Activated naive CD4-positive, alpha-beta T cell treated with anti-CD3 and anti-CD28 coated beads, Interleukin-2, amount 10 ng/mL, durations not matched to agents 7 days and 5 days (primary cell): Measurements from ENCODE around the gene MED15.
"Not testable (repeated sequence)": the region's sequence is repeated elsewhere in the genome, so short reads cannot be mapped to it uniquely, and the experiment has no call there.

Experiments
- CTCF ChIA-PET: fragments of 350-600 bp; sonication (Branson Sonifier 250); formaldehyde crosslinking; loops from one replicate; lab custom pipeline; 2021; ENCODE audit warnings: antibody characterized with exemption; lab: Charles Lee
- DNase-seq: peaks from one replicate; pipeline ENCODE4 v3.0.0-alpha.2; 2020
- H3K27ac Mint-ChIP-seq: one replicate; pipeline ENCODE4 v1.8.0; 2021; ENCODE audit warnings: mild to moderate bottlenecking, moderate library complexity, mixed read lengths
- H3K27me3 Mint-ChIP-seq: one replicate; pipeline ENCODE4 v1.8.0; 2021; ENCODE audit warnings: mild to moderate bottlenecking, mixed read lengths
- H3K36me3 Mint-ChIP-seq: one replicate; pipeline ENCODE4 v1.8.0; 2021; ENCODE audit warnings: mixed read lengths
- H3K4me1 Mint-ChIP-seq: one replicate; pipeline ENCODE4 v1.8.0; 2021; ENCODE audit warnings: mixed read lengths
- H3K4me3 Mint-ChIP-seq: one replicate; pipeline ENCODE4 v1.8.0; 2021; ENCODE audit warnings: mild to moderate bottlenecking, moderate library complexity, mixed read lengths
- H3K9me3 Mint-ChIP-seq: one replicate; pipeline ENCODE4 v1.8.0; 2021; ENCODE audit warnings: mixed read lengths

MED15 gene

DNA sequence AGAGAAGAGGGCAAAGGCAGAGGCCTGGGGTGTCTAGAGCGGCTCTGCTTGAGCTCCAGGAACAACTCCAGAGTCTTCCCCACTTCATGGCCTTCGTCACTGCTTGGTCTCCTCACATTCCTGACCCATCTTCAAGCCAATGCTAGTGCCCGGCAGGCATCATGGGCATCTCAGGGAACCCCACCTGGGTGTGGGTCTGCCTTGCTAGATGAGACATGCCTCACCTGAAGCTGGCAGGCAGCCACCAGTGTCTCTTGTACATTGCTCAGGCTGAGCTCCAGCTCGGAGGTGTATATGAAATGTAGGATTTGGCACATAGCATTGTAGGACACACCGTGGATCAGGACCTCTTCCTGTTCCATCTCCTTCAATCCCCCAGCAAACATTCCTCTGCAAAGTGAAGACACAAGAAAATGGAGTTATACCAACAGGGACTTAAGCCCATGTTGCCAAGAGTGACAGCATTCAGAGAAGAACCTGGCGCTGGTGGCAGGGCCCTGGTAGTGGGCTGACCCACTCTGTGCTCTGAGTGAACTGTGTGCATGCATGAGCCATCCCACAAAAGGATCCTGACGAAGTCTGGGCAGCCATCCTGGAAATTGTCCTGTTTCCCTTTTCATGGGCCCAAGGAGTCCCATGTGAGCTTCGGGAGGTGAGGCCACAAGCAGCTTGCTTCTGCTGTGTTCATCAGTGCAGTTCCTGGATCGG is 36.1 kb upstream of the MED15 start:
- H3K36me3 Mint-ChIP-seq = peaks cover 25% of the 10 kb centered on the region
- no peak for DNase-seq
- no peaks in the 10 kb centered on the region for H3K27me3 Mint-ChIP-seq
- CTCF ChIA-PET = interaction anchor here (1.2 kb wide), 1 partner anchor 8 kb away, joined by 4 read pairs; no protein-coding TSS in a partner anchor
- no peak overlapping the region for H3K27ac Mint-ChIP-seq
- no peaks in the 10 kb centered on the region for H3K9me3 Mint-ChIP-seq
- peaks cover 48% of the 10 kb centered on the region for H3K4me1 Mint-ChIP-seq
- no peak overlapping the region for H3K4me3 Mint-ChIP-seq

DNA sequence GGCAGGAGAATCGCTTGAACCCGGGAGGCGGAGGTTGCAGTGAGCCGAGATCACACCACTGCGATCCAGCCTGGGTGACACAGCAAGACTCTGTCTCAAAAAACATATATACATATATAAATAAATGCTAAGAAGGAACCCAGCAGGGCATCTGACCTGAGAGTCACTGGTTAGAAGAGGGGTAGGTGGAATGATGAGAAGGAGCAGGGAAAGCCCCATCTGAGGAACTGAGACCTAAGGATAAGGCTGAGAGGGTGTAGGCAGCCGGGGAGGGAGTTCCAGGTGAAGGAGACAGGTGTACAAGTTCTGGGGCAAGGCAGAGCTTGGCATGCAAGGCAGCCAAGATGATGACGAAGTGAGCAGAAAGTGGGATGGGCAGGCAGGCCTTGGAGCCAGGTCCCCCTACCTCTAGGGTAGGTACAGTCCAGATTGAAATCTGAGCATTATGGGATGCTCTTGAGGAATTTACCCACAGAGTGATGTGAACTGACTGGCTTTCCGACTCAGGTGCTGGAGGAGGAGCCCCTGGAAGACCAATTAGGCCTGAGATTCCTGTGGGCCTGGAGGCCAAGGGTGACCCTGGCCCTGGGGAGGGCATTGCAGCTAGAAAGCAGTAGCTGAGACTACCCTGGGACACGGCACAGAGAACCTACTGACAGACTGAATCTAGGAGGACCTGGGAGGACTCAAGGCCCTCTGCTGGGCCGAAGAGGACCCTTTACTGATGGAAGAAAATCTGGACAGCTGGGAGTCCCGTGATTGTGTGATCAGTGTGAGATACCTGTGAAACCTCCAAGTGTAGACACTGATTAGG is 34.6 kb upstream of the MED15 start:
- H3K4me3 Mint-ChIP-seq = no peak overlapping the region
- H3K27ac Mint-ChIP-seq = no peak overlapping the region
- H3K27me3 Mint-ChIP-seq = no peaks in the 10 kb centered on the region
- no peak for DNase-seq
- CTCF ChIA-PET = no interaction called here
- no peaks in the 10 kb centered on the region for H3K9me3 Mint-ChIP-seq
- H3K36me3 Mint-ChIP-seq = peaks cover 20% of the 10 kb centered on the region
- peaks cover 36% of the 10 kb centered on the region for H3K4me1 Mint-ChIP-seq

DNA sequence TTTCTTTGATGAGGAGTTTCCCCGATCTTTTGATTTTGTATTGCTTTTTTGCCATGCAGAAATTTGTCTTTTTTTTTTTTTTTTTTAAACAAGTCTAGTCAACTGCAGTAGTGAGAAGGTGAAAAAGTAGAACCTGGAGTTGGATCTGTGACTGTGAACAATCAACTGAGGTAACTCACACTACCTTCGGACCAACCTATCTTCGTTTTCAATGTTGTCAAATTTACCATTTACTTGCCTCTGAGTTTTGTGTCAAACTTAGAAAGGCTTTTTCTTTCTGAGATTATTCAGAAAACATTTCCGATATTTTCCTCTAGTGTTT is 32.3 kb upstream of the MED15 start:
- H3K9me3 Mint-ChIP-seq = no peaks in the 10 kb centered on the region
- peaks cover 20% of the 10 kb centered on the region for H3K36me3 Mint-ChIP-seq
- no peak for DNase-seq
- H3K27me3 Mint-ChIP-seq = no peaks in the 10 kb centered on the region
- H3K27ac Mint-ChIP-seq = peak overlapping the region; percentile 30
- peaks cover 28% of the 10 kb centered on the region for H3K4me1 Mint-ChIP-seq
- no peak overlapping the region for H3K4me3 Mint-ChIP-seq
- CTCF ChIA-PET = no interaction called here

DNA sequence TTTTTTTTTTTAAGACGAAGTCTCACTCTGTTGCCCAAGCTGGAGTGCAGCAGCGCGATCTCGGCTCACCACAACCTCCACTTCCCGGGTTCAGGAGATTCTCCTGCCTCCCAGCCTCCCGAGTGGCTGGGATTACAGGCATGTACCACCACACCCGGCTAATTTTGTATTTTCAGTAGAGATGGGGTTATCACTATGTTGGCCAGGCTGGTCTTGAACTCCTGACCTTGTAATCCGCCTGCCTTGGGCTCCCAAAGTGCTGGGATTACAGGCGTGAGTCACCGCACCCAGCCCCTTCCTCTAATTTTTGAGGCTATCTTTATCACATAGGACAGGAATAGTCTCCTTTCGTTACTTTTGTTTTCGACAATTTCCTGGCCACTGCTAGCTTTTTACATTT is 31.8 kb upstream of the MED15 start:
- DNase-seq, H3K27me3 Mint-ChIP-seq, CTCF ChIA-PET, H3K4me3 Mint-ChIP-seq, H3K9me3 Mint-ChIP-seq, H3K27ac Mint-ChIP-seq: not testable (repeated sequence)
- peaks cover 30% of the 10 kb centered on the region for H3K4me1 Mint-ChIP-seq
- H3K36me3 Mint-ChIP-seq = peaks cover 18% of the 10 kb centered on the region

DNA sequence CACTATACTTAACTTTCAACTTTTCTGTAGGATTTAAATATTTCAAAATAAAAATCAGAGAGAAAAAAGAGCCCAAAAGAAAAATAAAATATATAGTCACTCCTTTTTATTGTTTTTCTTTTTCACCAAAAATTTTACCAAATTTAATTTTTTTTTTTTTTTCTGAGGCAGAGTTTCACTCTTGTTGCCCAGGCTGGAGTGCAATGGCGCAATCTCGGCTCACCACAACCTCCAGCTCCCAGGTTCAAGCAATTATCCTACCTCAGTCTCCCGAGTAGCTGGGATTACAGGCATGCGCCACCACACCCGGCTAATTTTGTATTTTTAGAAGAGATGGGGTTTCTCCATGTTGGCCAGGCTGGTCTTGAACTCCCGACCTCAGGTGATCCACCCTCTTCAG is 29.4 kb upstream of the MED15 start:
- H3K27me3 Mint-ChIP-seq, DNase-seq, H3K4me3 Mint-ChIP-seq, H3K27ac Mint-ChIP-seq, H3K9me3 Mint-ChIP-seq, CTCF ChIA-PET: not testable (repeated sequence)
- H3K36me3 Mint-ChIP-seq = peaks cover 19% of the 10 kb centered on the region
- H3K4me1 Mint-ChIP-seq = peaks cover 29% of the 10 kb centered on the region

DNA sequence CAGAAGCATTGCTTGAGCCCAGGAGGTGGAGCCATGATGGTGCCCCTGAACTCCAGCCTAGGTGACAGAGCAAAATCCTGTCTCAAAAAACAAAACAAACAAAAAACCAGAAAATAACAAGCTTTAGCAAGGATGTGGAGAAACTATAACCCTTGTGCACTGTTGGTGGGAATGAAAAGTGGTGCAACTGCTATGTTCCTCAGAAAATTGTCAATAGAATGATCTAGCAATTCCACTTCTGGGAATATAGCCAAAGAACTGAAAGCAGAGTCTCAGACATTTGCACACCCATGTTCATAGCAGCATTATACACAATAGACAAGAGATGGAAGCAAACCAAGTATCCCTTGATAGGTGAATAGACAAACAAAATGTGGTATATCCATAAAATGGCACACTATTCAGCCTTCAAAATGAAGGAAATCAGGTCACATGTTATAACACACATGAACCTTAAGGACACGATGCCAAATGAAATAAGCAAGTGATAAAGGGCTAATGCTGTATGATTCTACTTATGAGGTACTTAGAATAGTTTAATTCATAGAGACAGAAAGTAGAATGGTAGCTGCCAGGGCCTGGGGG is 27.7 kb upstream of the MED15 start:
- Mint-ChIP-seq H3K9me3 (no peaks in the 10 kb centered on the region), H3K27ac (no peak overlapping the region), H3K4me1 (peaks cover 25% of the 10 kb centered on the region), H3K36me3 (peaks cover 28% of the 10 kb centered on the region), H3K27me3 (no peaks in the 10 kb centered on the region), H3K4me3 (no peak overlapping the region)
- DNase-seq = no peak
- CTCF ChIA-PET = interaction anchor here (1.4 kb wide), 1 partner anchor 9 kb away, joined by 4 read pairs; no protein-coding TSS in a partner anchor

DNA sequence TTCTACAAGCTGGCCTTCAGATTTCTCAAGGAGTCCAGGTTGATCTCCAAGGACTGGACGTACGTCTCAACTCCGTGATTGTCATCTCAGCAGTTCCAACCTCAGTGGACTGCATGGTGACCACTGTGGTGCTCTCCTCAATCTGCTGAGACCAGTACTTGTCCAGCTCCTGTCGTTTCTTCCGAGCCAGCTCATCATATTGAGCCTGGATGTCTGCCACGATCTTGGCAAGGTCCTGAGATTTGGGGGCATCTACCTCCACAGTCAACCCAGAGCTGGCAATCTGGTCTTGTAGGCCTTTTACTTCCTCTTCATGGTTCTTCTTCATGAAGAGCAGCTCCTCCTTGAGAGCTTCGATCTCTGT is 24.3 kb upstream of the MED15 start:
- H3K9me3 Mint-ChIP-seq, H3K27me3 Mint-ChIP-seq, H3K4me3 Mint-ChIP-seq, H3K27ac Mint-ChIP-seq, DNase-seq: not testable (repeated sequence)
- CTCF ChIA-PET = interaction anchor here (0.8 to 0.9 kb wide), 2 partner anchors 92 to 382 kb away, joined by 3 read pairs; no protein-coding TSS in a partner anchor
- Mint-ChIP-seq H3K4me1 (peaks cover 15% of the 10 kb centered on the region), H3K36me3 (peaks cover 40% of the 10 kb centered on the region)

DNA sequence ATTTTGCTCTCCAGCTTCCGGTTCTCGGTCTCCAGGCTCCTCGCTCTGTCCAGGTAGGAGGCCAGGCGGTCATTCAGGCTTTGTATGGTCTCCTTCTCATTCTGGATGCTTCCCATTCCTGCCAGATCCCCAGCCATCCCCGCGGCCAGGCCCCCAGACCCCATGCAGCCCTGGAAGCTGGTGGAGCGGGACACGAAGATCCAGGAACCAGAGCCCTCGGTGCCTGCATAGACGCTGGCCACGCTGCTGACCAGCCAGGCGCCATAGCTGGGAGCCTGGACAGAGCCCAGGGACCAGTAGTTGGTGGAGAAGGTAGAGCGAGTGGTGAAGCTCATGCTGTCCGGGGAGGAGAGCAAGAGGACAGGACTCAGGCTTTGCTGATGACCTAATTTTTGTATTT is 23.6 kb upstream of the MED15 start:
- Mint-ChIP-seq H3K4me1 (peaks cover 15% of the 10 kb centered on the region), H3K27me3 (no peaks in the 10 kb centered on the region), H3K9me3 (no peaks in the 10 kb centered on the region), H3K36me3 (peaks cover 47% of the 10 kb centered on the region), H3K27ac (no peak overlapping the region), H3K4me3 (no peak overlapping the region)
- no peak for DNase-seq
- CTCF ChIA-PET = interaction anchor here (0.8 kb wide), 1 partner anchor 381 kb away, joined by 3 read pairs; no protein-coding TSS in a partner anchor

DNA sequence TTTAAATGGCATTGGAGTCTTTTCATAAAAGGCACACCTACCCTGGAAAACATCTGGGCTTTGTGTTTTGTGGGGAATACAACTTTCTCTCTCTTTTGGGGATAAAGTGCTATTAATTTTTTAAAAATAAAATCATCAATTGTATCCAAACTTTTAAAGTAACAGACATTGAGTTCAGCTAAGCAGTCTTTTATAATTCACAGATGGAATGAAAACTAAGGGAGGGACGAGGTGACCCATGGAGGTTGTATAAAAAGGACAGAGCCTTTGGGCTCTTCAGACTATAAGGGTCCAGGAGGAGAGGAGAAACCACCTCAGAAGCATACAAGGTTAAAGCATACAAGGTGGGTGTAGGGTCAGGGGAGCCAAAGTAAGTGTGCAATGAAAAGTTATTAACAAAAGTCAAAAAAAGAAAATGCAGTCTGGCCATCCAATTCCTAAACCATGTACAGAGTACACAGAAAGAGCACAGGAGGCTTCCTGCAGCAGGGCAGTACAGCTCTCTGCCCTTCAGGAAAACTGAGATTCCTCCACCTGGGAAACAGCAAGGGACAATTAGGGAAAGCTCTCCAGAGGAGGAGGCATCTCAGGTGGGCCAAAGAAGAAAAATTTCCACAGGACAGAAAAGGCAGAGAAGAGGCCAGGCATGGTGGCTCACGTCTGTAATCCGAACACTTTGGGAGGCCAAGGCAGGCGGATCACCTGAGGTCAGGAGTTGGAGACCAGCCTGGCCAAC is 22.3 kb upstream of the MED15 start:
- peaks cover 16% of the 10 kb centered on the region for H3K4me1 Mint-ChIP-seq
- no peaks in the 10 kb centered on the region for H3K9me3 Mint-ChIP-seq
- no peak for DNase-seq
- H3K4me3 Mint-ChIP-seq = no peak overlapping the region
- H3K27me3 Mint-ChIP-seq = no peaks in the 10 kb centered on the region
- H3K36me3 Mint-ChIP-seq = peaks cover 48% of the 10 kb centered on the region
- no peak overlapping the region for H3K27ac Mint-ChIP-seq
- CTCF ChIA-PET = no interaction called here

DNA sequence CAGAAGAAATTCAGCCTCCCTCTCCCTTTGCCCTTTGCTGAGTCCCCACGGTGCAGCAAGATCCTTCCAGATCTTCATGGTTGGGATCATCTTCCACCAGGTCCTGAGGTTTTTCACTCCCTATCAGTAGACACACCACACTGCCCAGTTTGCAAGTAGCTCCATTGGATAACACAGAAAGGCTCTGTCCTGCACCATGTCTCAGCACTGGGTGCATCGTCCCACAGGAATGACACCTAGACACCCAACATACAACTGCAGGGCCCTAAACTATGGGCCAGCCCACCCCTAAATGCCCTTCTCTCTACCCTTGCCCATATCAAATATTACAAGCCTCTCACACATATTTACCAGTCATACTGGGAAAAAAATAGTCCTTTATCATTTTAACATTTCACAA is 21.2 kb upstream of the MED15 start:
- H3K27me3 Mint-ChIP-seq = no peaks in the 10 kb centered on the region
- H3K36me3 Mint-ChIP-seq = peaks cover 50% of the 10 kb centered on the region

DNA sequence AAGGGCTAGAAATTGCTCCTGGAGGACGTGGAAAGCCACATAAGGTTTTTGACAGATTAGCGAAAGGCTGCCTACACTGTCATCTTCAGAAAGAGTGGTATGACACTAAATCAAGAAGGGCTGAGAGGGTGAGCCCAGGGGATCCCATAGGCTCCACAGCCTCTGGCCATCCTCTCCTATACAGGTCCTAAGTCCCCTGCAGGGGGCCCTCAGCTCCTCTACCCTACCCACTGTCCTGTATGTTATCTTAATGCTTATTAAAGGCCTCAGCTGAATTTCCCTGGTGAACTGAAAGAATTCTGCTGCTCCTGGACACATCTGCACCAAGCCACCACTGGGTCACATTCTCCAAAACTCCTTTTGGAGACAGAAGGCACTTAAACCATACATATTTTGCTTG is 19.7 kb upstream of the MED15 start:
- Mint-ChIP-seq H3K27me3 (no peaks in the 10 kb centered on the region), H3K9me3 (no peaks in the 10 kb centered on the region), H3K4me1 (peaks cover 29% of the 10 kb centered on the region), H3K36me3 (peaks cover 48% of the 10 kb centered on the region), H3K4me3 (no peak overlapping the region), H3K27ac (no peak overlapping the region)
- CTCF ChIA-PET = no interaction called here
- DNase-seq = no peak

More for the DNA sequence above, 21.2 kb upstream of the MED15 start:
- Mint-ChIP-seq H3K9me3 (no peaks in the 10 kb centered on the region), H3K27ac (no peak overlapping the region), H3K4me3 (no peak overlapping the region), H3K4me1 (peaks cover 21% of the 10 kb centered on the region)
- CTCF ChIA-PET = no interaction called here
- no peak for DNase-seq

DNA sequence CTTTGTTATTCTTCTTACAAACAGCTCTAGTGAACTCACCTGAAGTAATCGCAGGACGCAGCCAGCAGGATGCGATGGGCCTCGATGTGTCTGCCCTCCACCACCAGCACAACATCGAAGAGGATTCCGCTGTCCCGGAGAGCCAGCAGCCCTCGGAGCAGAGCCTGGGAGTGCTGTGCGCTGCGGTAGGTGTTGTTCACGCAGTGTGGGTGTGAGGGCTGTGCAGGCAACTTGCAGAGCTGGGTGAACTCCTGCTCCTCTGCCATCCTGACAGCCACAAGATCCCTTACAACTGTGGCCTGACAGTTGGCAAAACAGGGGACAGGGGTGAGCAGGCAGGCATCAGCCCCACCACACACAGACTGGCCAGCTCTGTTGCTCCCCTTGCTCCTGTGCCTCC is 18.5 kb upstream of the MED15 start:
- Mint-ChIP-seq H3K27me3 (no peaks in the 10 kb centered on the region), H3K4me1 (peaks cover 38% of the 10 kb centered on the region)
- CTCF ChIA-PET = interaction anchor here (1.2 kb wide), 1 partner anchor 26 kb away, joined by 3 read pairs; no protein-coding TSS in a partner anchor

DNA sequence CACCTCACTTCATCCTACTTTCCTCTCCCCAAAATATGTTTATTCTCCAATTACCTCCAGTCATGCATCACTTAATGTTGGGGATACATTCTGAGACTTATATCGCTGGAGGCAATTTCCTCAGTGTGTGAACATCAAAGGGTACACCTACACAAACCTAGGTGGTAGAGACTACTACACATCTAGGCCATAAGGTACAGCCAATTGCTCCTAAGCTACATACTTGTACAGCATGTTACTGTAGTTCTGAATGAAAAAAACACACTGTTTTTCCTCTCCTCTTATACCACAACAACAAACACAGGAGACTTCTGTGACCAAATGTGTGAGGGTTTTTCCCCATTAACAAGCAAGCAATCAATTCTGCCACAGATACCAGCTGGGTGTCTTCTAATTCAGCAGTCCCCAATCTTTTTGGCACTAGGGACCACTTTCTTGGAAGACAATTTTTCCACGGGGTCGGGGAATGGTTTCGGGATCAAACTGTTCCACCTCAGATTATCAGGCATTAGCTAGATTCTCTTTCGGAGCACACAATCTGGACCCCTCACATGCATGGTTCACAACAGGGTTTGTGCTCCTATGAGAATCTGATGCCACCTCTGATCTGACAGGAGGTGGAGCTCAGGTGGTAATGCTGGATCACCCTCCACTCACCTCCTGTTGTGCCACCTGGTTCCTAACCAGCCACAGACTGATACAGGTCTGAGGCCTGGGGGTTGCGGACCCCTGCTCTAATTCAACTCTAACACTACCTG is 17.0 kb upstream of the MED15 start:
- CTCF ChIA-PET = no interaction called here
- Mint-ChIP-seq H3K36me3 (peaks cover 37% of the 10 kb centered on the region), H3K4me3 (no peak overlapping the region), H3K9me3 (no peaks in the 10 kb centered on the region), H3K27me3 (no peaks in the 10 kb centered on the region), H3K27ac (no peak overlapping the region), H3K4me1 (peaks cover 46% of the 10 kb centered on the region)
- no peak for DNase-seq

More for the DNA sequence above, 18.5 kb upstream of the MED15 start:
- H3K4me3 Mint-ChIP-seq = no peak overlapping the region
- no peak for DNase-seq
- H3K27ac Mint-ChIP-seq = no peak overlapping the region
- peaks cover 37% of the 10 kb centered on the region for H3K36me3 Mint-ChIP-seq
- H3K9me3 Mint-ChIP-seq = no peaks in the 10 kb centered on the region
